Prostate gland (tissue), 2 donors: ENCODE data around the gene CCDC149.

ENCODE experiments used
- POLR2A ChIP-seq: fragments of 450-650 bp; IDR thresholded peaks from one replicate; pipeline ENCODE4 v1.6.1; 2016; ENCODE audit warnings: antibody characterized with exemption, mild to moderate bottlenecking
- TF ChIP-seq, protein P1 (sequence below), 4 experiments: fragments of 200-600 bp in 2 of 4; fragments of 450-650 bp in 2 of 4; sonication (generic) in 2 of 4; IDR thresholded peaks; 1 replicate in 3 of 4; 2 replicates in 1 of 4; pipeline ENCODE4 v1.5.1; 2016 to 2019; ENCODE audit warnings: antibody characterized with exemption in 4 of 4, mild to moderate bottlenecking in 2 of 4, moderate library complexity in 2 of 4

DNA sequence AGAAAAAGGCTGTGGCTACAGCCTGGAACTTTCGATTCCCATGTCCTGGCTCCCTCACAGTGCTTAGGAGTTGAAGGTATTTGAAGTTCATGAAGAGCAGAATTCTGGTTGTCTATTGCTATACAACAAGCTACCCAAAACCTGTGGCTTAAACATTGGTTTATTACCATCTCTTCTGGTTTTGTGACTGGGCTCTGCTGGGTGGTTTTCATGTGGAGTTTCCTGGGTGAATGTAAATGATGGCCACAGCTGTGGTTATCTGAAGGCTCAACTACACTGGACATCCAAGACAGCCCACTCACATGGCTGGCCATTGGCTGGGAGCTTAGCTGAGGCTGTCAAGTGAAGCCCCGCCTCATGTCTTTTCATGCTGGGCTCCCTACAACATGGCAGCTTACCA is 7.2 kb upstream of the CCDC149 start:
- TF ChIP-seq, protein P1, sequence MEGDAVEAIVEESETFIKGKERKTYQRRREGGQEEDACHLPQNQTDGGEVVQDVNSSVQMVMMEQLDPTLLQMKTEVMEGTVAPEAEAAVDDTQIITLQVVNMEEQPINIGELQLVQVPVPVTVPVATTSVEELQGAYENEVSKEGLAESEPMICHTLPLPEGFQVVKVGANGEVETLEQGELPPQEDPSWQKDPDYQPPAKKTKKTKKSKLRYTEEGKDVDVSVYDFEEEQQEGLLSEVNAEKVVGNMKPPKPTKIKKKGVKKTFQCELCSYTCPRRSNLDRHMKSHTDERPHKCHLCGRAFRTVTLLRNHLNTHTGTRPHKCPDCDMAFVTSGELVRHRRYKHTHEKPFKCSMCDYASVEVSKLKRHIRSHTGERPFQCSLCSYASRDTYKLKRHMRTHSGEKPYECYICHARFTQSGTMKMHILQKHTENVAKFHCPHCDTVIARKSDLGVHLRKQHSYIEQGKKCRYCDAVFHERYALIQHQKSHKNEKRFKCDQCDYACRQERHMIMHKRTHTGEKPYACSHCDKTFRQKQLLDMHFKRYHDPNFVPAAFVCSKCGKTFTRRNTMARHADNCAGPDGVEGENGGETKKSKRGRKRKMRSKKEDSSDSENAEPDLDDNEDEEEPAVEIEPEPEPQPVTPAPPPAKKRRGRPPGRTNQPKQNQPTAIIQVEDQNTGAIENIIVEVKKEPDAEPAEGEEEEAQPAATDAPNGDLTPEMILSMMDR (IDR thresholded peaks at IDR 0.05): no peak
- TF ChIP-seq POLR2A: no peak
